Neuronal stem cell (in vitro differentiated cells): ENCODE results near the gene APC.

Experiments used
- DNase-seq: peaks from one replicate; pipeline ENCODE4 v3.0.0-alpha.2; 2013; ENCODE audit warnings: low spot score
- H2AFZ ChIP-seq: one replicate; pipeline ENCODE4 v1.6.1; 2013; ENCODE audit warnings: mild to moderate bottlenecking, low read length, inconsistent platforms
- H2AK5ac ChIP-seq: 2 replicates; pipeline ENCODE4 v1.6.1; 2013; ENCODE audit warnings: low read depth, mild to moderate bottlenecking, inconsistent platforms, low read length, moderate library complexity, mixed read lengths
- H2BK120ac ChIP-seq: 2 replicates; pipeline ENCODE4 v1.6.1; 2013; ENCODE audit warnings: low read depth, mild to moderate bottlenecking, inconsistent platforms, low read length, moderate library complexity, mixed read lengths
- H2BK12ac ChIP-seq: one replicate; pipeline ENCODE4 v1.6.1; 2013; ENCODE audit warnings: low read length, inconsistent platforms
- H2BK15ac ChIP-seq: 2 replicates; pipeline ENCODE4 v1.6.1; 2013; ENCODE audit warnings: mild to moderate bottlenecking, low read length, inconsistent platforms, mixed read lengths
- H2BK5ac ChIP-seq: one replicate; pipeline ENCODE4 v1.6.1; 2013; ENCODE audit warnings: inconsistent platforms, mild to moderate bottlenecking, low read length, moderate library complexity
- H3K14ac ChIP-seq: one replicate; pipeline ENCODE4 v1.6.1; 2013; ENCODE audit warnings: low read length, inconsistent platforms
- H3K18ac ChIP-seq: 2 replicates; pipeline ENCODE4 v1.6.1; 2013; ENCODE audit warnings: low read length, inconsistent platforms
- H3K23ac ChIP-seq: 2 replicates; pipeline ENCODE4 v1.6.1; 2013; ENCODE audit warnings: low read depth, mild to moderate bottlenecking, mixed read lengths, low read length, inconsistent platforms; ENCODE audit not compliant: poor library complexity
- H3K27ac ChIP-seq: replicated peaks from 3 replicates; pipeline ENCODE4 v1.5.1; 2013; ENCODE audit warnings: low read length, inconsistent platforms
- H3K27me3 ChIP-seq, 3 experiments: 2 replicates each; pipeline ENCODE4 v1.6.1; 2013; ENCODE audit warnings: low read length in 3 of 3, mild to moderate bottlenecking in 2 of 3, inconsistent platforms in 1 of 3, low read depth in 1 of 3, mixed read lengths in 1 of 3, moderate library complexity in 1 of 3; ENCODE audit not compliant: control insufficient read depth in 3 of 3, insufficient read depth in 3 of 3
- H3K36me3 ChIP-seq, 2 donors: replicated peaks in 1 of 2; 2 replicates each; pipeline ENCODE4 v1.6.1; 2013; ENCODE audit warnings: low read length in 2 of 2; ENCODE audit not compliant: control insufficient read depth in 2 of 2, insufficient read depth in 2 of 2
- H3K4ac ChIP-seq: 2 replicates; pipeline ENCODE4 v1.6.1; 2013; ENCODE audit warnings: inconsistent platforms, mild to moderate bottlenecking, low read length, moderate library complexity
- H3K4me1 ChIP-seq, 2 donors: 1 replicate in 1 of 2; 2 replicates in 1 of 2; pipeline ENCODE4 v1.6.1; 2013; ENCODE audit warnings: low read length in 2 of 2, low read depth in 1 of 2; ENCODE audit not compliant: control insufficient read depth in 2 of 2, insufficient read depth in 1 of 2
- H3K4me2 ChIP-seq: one replicate; pipeline ENCODE4 v1.6.1; 2013; ENCODE audit warnings: mild to moderate bottlenecking, low read length, inconsistent platforms; ENCODE audit not compliant: insufficient read depth, poor library complexity, severe bottlenecking
- H3K4me3 ChIP-seq, 2 donors: 2 replicates each; pipeline ENCODE4 v1.5.1; 2013; ENCODE audit warnings: low read length in 2 of 2, mild to moderate bottlenecking in 2 of 2, inconsistent platforms in 1 of 2, moderate library complexity in 1 of 2
- H3K79me1 ChIP-seq: one replicate; pipeline ENCODE4 v1.6.1; 2013; ENCODE audit warnings: low read depth, mild to moderate bottlenecking, inconsistent platforms, low read length, moderate library complexity
- H3K9ac ChIP-seq: one replicate; pipeline ENCODE4 v1.6.1; 2013; ENCODE audit warnings: mild to moderate bottlenecking, low read depth, low read length, inconsistent platforms; ENCODE audit not compliant: poor library complexity
- H3K9me3 ChIP-seq, 2 donors: replicated peaks in 1 of 2; 2 replicates each; pipeline versions ENCODE3 to v1.6.1; 2013; ENCODE audit warnings: low read length in 2 of 2, mild to moderate bottlenecking in 2 of 2, inconsistent platforms in 1 of 2, low read depth in 1 of 2, mixed read lengths in 1 of 2, moderate library complexity in 1 of 2; ENCODE audit not compliant: control insufficient read depth in 2 of 2, insufficient read depth in 1 of 2
- H4K8ac ChIP-seq: one replicate; pipeline ENCODE4 v1.6.1; 2013; ENCODE audit warnings: low read depth, mild to moderate bottlenecking, inconsistent platforms, low read length, moderate library complexity
- H4K91ac ChIP-seq: one replicate; pipeline ENCODE4 v1.6.1; 2013; ENCODE audit warnings: low read length, low read depth, mild to moderate bottlenecking, inconsistent platforms; ENCODE audit not compliant: poor library complexity
- WGBS, 2 donors: extraction: QIAGEN DNeasy Blood & Tissue Kit; methylation state at CpG; one replicate each; pipeline ENCODE4 v1.1.7; 2013; ENCODE audit warnings: missing lambda C conversion rate in 2 of 2, mixed read lengths in 1 of 2; ENCODE audit not compliant: insufficient read length in 2 of 2, insufficient replicate concordance in 1 of 2; ENCODE audit errors: extremely low coverage in 2 of 2; 5-methylcytosine and 5-hydroxymethylcytosine counted together

Gene APC

DNA sequence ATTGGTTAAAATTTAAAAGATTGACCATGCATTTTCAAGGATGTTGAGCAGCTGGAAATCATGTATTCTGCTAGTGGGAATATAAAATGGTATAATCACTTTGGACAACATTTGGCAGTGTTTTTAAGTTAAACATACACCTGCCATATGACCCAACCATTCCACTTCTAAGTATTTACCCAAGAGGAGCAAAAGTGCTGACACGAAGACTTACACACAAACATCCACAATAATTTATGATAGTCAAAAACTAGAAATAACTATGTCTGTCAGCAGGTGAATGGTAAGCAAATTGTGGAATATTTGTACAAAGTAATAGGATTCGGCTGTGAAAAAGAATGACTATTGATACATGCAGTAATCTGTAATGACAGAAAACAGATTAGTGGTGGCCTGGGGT, 92.7 kb downstream of the APC start:
- Histone ChIP-seq H2BK12ac (no peak overlapping the region), H3K9me3 (no peaks in the 10 kb centered on the region), H3K79me1 (no peaks in the 10 kb centered on the region), H2AFZ (no peak overlapping the region), H3K18ac (no peak overlapping the region), H2BK120ac (no peak overlapping the region), H4K8ac (no peak overlapping the region), H3K36me3 (peaks cover 3 to 77% of the 10 kb centered on the region in 2 donors), H2AK5ac (no peak overlapping the region), H3K14ac (no peak overlapping the region), H2BK5ac (no peak overlapping the region), H3K4ac (no peak overlapping the region), H3K23ac (no peak overlapping the region), H3K9ac (no peak overlapping the region), H2BK15ac (no peak overlapping the region), H3K27ac (no peak overlapping the region), H3K4me1 (no peaks in the 10 kb centered on the region), H3K27me3 (no peaks in the 10 kb centered on the region), H3K4me2 (no peak overlapping the region), H3K4me3 (no peak overlapping the region), H4K91ac (no peak overlapping the region)
- WGBS, 2 donors = no CpG with 5 or more reads among the region's 2 CpGs
- DNase-seq = no peak

- no peak overlapping the region for H3K4me3 ChIP-seq
- no peak overlapping the region for H3K4me2 ChIP-seq
Measured at GRCh38 chr5:112833971-112834370, 96.3 kb downstream of the APC start.

DNA sequence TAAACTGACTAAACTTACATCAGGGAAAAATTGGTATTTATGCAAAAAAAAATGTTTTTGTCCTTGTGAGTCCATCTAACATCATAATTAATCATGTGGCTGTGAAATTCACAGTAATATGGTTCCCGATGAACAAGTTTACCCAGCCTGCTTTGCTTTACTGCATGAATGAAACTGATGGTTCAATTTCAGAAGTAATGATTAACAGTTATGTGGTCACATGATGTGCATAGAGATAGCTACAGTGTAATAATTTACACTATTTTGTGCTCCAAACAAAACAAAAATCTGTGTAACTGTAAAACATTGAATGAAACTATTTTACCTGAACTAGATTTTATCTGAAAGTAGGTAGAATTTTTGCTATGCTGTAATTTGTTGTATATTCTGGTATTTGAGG, 106.8 kb downstream of the APC start:
- Histone ChIP-seq H3K36me3 (peaks cover 8 to 31% of the 10 kb centered on the region in 2 donors), H3K79me1 (no peaks in the 10 kb centered on the region), H3K27ac (no peak overlapping the region), H2BK15ac (no peak overlapping the region), H3K4me3 (no peak overlapping the region), H2BK5ac (no peak overlapping the region), H3K27me3 (no peaks in the 10 kb centered on the region), H3K4me1 (peaks cover 0 to 2% of the 10 kb centered on the region in 2 donors), H2AK5ac (no peak overlapping the region), H3K14ac (no peak overlapping the region), H3K4me2 (no peak overlapping the region), H3K18ac (no peak overlapping the region), H3K9ac (no peak overlapping the region), H4K8ac (no peak overlapping the region), H2BK120ac (no peak overlapping the region), H3K4ac (no peak overlapping the region), H2AFZ (no peak overlapping the region), H2BK12ac (no peak overlapping the region), H3K23ac (no peak overlapping the region), H3K9me3 (peaks cover 0 to 7% of the 10 kb centered on the region in 2 donors), H4K91ac (no peak overlapping the region)
- no CpG with 5 or more reads among the region's 1 CpG for WGBS, 2 donors
- no peak for DNase-seq

More at GRCh38 chr5:112833971-112834370, 96.3 kb downstream of the APC start:
- no peak overlapping the region for H2AFZ ChIP-seq
- no peak overlapping the region for H2AK5ac ChIP-seq
- H2BK5ac ChIP-seq = no peak overlapping the region
- H4K91ac ChIP-seq = no peak overlapping the region
- H3K4me1 ChIP-seq = no peaks in the 10 kb centered on the region
- peaks cover 6 to 77% of the 10 kb centered on the region in 2 donors for H3K36me3 ChIP-seq
- H2BK120ac ChIP-seq = no peak overlapping the region
- H3K9me3 ChIP-seq = no peaks in the 10 kb centered on the region
- no peaks in the 10 kb centered on the region for H3K27me3 ChIP-seq
- no peak overlapping the region for H3K4ac ChIP-seq
- H3K27ac ChIP-seq = no peak overlapping the region
- no peaks in the 10 kb centered on the region for H3K79me1 ChIP-seq
- H3K14ac ChIP-seq = no peak overlapping the region
- no peak overlapping the region for H3K23ac ChIP-seq
- H4K8ac ChIP-seq = no peak overlapping the region
- no peak overlapping the region for H3K18ac ChIP-seq
- WGBS, 2 donors = no CpG with 5 or more reads among the region's 13 CpGs
- no peak overlapping the region for H2BK12ac ChIP-seq
- DNase-seq = no peak
- no peak overlapping the region for H3K9ac ChIP-seq
- H2BK15ac ChIP-seq = no peak overlapping the region

- H3K27ac ChIP-seq = no peak overlapping the region
- no peak overlapping the region for H3K4ac ChIP-seq
- H3K4me2 ChIP-seq = no peak overlapping the region
- no peaks in the 10 kb centered on the region for H3K79me1 ChIP-seq
- H3K9ac ChIP-seq = no peak overlapping the region
- no peaks in the 10 kb centered on the region for H3K9me3 ChIP-seq
- H2AFZ ChIP-seq = no peak overlapping the region
- no peak overlapping the region for H2AK5ac ChIP-seq
- H3K14ac ChIP-seq = no peak overlapping the region
- no peak overlapping the region for H4K8ac ChIP-seq
- no peak overlapping the region for H3K23ac ChIP-seq
- no peak for DNase-seq
- H2BK15ac ChIP-seq = no peak overlapping the region
- peaks cover 0 to 13% of the 10 kb centered on the region in 2 donors for H3K36me3 ChIP-seq
- no peaks in the 10 kb centered on the region for H3K27me3 ChIP-seq
- H2BK12ac ChIP-seq = no peak overlapping the region
- H4K91ac ChIP-seq = no peak overlapping the region
- no peak overlapping the region for H2BK5ac ChIP-seq
- no peak overlapping the region for H3K4me3 ChIP-seq
- WGBS, 2 donors = no CpG with 5 or more reads among the region's 5 CpGs
- H3K18ac ChIP-seq = no peak overlapping the region
- H3K4me1 ChIP-seq = peaks cover 0 to 2% of the 10 kb centered on the region in 2 donors
- no peak overlapping the region for H2BK120ac ChIP-seq
Measured at GRCh38 chr5:112846556-112846955, 108.9 kb downstream of the APC start.
